Stimulated activated CD4-positive, alpha-beta T cell treated with anti-CD3 and anti-CD28 coated beads, Interleukin-2, amount 100 ng/mL, for 48 hours (primary cell): ENCODE measurements around the gene TTC33.
"Not testable (repeated sequence)": the region's sequence is repeated elsewhere in the genome, so short reads cannot be mapped to it uniquely, and the experiment has no call there.

ENCODE experiments used
- DNase-seq, 2 donors: peaks; one replicate each; pipeline ENCODE4 v3.0.0-alpha.2; 2020

Gene TTC33

DNA sequence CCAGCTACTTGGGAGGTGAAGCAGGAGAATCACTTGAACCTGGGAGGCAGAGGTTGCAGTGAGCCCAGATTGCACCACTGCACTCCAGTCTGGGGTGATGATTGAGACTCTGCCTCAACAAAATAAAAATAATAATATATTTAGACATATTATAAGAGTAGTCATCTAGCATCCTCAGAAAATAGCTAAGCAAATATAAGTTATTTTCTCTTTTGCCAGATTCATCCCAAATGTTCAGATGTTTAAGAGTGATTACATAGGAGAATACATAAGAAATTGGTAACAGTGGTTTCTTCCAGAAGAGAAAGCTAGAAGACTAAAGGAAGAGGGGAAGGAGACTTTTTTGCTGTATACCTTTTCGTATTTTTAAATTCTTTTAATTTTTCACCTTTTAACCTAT, 22.4 kb upstream of the TTC33 start:
- no peak for DNase-seq

DNA sequence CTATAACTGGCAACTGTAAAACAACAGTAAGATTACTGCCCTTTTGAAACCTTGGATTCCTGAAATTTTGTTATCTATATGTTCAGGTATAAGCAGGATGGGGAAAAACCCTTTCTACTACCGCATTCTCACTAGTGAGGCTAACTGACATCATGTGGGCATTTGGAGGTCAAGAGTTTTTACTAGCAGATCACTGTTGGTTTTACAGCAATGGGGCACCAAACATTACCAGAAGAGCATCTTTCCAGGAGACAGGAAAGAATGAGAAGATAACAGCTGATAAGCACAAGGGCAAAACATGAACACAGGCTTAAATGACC, 20.9 kb upstream of the TTC33 start:
- no peak for DNase-seq

- DNase-seq = no peak
Observed at GRCh38 chr5:40775846-40776657, 20.3 kb upstream of the TTC33 start.

GRCh38 chr5:40775085-40775845, 19.5 kb upstream of the TTC33 start:
- DNase-seq = no peak

GRCh38 chr5:40774623-40775022, 18.9 kb upstream of the TTC33 start:
- no peak for DNase-seq

DNA sequence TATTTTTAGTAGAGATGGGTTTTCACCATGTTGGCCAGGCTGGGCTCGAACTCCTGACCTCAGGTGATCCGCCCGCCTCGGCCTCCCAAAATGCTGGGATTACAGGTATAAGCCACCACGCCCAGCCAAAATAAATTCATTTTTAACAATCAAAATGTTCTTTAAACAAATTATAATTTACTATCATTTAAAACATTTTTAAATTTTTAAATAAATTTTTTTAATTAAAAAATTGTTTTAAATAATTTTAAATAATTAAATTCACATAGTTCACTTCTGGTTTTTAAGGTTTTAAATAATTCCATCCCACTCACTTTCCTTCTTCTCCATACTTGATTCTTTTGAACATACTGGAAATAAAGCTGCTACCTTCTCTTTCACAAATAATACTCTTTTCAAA, 15.0 kb upstream of the TTC33 start:
- DNase-seq = no peak

- DNase-seq = no peak
Observed at GRCh38 chr5:40762705-40763104, 6.9 kb upstream of the TTC33 start.

- DNase-seq = no peak
Observed at GRCh38 chr5:40757400-40757799, 1.6 kb upstream of the TTC33 start.

GRCh38 chr5:40755093-40755406, 711 bp downstream of the TTC33 start:
- DNase-seq = peak; percentile 41 to 55

- no peak for DNase-seq
Observed at GRCh38 chr5:40754381-40755092, 1.2 kb downstream of the TTC33 start.

DNA sequence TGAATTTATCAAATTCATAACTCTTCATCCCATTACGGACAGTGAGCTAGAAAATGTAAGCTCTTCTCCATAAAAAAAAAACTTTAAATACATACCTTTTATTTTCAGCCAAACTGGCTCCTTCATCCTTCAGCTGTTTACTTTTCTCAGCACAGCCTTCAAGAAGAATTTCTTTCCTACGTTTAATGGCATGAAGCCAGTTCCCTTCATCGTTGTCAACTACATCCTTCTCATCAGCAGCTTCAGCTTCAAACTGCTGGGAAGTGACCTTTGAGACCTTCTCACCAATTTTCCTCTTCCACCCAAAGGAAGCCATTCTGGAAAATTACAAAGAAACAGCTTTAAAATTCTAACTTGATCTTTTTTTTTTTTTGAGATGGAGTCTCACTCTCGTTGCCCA, 9.1 kb downstream of the TTC33 start:
- no peak for DNase-seq

DNA sequence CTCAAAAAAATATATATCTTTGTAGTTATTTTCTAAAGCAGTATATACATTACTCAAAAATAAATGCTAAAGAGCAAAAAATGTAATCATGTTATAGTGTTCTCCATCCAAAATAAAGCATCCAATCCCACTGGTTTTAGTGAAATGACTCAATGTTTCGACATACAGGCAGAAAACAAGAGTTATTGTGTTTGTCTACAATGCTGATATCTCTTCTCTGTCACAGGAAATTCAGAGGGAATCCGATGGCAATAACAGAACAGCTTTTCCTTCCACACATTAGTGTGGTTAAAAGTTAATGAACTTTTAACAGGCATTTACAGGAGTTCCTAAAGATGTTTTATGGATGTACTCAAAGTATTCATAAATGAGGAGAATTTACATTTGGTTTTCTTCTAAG, 12.0 kb downstream of the TTC33 start:
- no peak for DNase-seq

- DNase-seq = no peak
Observed at GRCh38 chr5:40738502-40738901, 17.3 kb downstream of the TTC33 start.

DNA sequence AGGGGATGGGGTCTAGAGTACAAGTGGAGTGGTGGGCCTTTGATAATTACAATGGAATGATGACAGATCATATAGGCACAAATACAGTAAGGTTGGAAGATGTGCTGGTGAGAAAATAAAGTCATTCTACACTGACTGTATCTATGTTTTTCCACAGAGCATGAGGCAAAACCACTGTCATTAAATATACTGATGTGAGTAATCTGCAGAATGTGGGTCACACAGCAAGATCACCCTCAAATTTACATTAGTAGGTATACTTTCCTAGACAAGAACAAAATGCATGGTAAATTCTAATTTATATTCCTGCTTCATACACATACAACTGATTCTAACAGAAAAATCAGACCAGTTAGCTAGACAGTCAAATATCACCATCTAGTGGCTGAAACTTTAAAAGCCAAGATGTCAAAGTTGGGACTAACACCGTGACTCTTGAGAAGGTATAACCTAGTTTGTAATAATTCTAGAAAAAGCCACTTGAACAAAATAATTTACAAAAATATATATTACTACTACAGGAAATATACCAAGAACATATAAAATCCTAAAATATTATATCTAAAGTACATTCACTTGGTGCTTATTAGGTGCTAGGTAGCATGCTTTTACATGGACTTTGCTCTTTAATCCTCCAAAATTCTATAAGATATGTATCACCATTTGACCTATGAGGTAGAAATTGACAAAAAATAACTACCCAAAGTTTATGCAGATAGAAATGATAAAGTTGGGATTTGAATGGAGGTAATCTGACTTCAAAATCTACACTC, 19.5 kb downstream of the TTC33 start:
- no peak for DNase-seq

GRCh38 chr5:40735609-40736008, 20.2 kb downstream of the TTC33 start:
- no peak for DNase-seq

DNA sequence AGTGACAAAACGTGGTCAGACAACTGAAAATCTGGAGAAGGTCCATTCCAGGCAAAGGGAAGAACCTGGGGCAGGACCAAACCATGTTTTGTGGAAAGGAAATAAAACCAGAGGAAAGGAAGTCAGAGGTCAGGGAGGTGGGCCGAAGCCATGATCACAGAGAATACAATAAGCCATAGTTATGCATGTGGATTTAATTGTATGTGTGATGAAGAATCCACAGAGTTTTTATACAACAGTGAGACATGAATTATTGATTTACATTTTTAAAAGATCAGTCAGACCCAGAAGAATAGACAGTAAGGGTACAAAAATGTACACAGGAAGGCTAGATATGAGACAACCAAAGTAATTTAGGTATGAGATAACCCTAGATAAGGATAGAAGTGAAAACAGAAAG, 20.8 kb downstream of the TTC33 start:
- no peak for DNase-seq

- no peak for DNase-seq
Observed at GRCh38 chr5:40733879-40734563, 21.7 kb downstream of the TTC33 start.

GRCh38 chr5:40733434-40733833, 22.3 kb downstream of the TTC33 start:
- no peak for DNase-seq

DNA sequence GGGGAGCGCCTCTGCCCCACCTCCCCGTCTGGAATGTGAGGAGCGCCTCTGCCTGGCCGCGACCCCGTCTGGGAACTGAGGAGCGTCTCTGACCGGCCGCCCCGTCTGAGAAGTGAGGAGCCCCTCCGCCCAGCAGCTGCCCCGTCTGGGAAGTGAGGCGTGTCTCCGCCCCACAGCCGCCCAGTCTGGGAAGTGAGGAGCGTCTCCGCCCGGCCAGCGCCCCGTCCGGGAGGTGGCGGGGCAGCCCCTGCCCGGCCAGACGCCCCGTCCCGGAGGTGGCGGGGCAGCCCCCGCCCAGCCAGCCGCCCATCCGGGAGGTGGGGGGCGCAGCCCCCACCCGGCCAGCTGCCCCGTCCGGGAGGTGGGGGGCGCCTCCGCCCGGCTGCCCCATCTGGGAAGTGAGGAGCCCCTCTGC, 33.3 kb downstream of the TTC33 start:
- not testable (repeated sequence) for DNase-seq

DNA sequence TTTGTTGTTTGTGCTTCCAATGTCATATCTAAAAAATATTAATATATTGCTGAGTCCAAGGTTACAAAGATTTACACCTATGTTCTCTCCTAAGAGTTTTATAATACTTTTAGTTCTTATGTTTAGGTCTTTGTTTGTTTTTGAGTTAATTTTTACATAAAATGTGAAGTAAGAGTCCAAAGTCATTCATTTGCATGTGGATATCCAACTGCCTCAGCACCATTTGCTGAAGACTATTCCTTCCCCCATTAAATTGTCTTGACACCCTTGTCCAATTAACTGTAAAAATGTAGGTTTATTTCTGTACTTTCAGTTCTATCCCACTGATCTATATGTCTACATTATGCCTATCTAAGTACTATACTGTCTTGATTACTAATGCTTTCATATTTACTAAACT, 35.7 kb downstream of the TTC33 start:
- no peak for DNase-seq

GRCh38 chr5:40717281-40717680, 38.5 kb downstream of the TTC33 start:
- no peak for DNase-seq

GRCh38 chr5:40716590-40716989, 39.2 kb downstream of the TTC33 start:
- DNase-seq = no peak

DNA sequence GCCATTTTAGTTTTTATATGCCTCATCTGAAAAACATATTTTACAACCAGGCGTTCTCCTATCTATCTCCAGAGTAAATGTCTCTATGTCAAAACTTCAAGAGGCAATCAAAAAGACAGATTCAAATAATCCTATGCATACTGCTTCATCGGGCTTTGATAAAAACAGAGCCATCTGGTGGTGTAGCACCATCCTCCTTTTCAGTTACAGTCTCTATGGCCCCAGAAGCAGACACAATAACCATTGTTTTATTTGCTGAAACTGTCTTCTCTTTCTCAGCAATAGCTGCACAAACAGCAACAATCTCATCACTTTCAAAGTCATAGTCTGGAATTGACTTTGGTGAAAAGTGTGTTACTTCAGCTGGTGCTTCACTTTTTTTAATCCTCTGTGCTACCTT, 39.8 kb downstream of the TTC33 start:
- DNase-seq = no peak
